HG02885 (cell line): ENCODE results near the gene MRPS23.

Source experiments
- ATAC-seq: cut with Tn5 transposase; IDR thresholded peaks from one replicate; pipeline ENCODE4 v1.9.1; 2021; ENCODE audit warnings: mild to moderate bottlenecking; ENCODE audit not compliant: unreplicated experiment, poor library complexity

Gene MRPS23

DNA sequence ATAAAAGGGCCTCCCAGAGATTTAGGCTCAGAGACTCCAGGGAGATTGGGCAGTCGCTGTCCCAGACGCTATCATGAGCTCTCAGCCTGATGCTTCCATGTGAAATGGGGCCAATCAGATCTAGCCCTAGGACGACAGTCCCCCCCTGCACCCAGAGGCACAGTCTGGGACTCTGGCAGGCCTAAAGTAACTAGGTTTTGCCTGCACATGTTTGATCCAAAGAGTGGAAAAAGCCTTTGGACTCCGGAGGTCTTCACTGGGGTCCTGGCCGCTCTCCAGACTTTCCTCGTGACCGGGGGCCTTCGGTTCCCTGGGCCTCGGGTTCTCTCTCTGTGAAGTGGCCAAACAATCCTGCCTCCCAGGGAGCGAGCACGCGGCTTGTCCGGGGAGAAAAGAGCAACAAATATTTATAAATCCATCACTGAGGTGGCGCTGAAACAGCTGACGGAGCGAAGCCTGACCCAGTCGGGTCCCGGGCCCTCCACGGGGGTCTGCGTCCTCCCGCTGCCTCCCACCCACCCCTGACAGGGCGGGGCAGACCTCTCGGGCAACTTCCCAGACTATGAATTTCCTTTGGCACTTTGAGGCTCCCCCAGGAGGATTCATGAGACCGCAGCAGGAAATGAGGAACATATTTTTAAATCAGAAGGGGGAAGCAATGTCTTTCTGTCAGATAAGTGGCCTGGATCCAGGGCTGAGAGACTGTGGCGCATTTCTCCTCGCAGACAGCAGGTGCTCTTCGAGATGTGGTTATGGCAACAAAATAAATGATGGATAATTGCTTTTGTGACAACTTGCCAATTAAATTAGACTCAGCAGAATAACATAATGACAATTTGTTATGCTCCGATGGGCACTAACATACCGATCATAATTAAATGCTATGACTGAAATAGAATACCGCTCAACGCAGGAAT lies 38.9 kb downstream of the MRPS23 start:
- ATAC-seq = no peak

DNA sequence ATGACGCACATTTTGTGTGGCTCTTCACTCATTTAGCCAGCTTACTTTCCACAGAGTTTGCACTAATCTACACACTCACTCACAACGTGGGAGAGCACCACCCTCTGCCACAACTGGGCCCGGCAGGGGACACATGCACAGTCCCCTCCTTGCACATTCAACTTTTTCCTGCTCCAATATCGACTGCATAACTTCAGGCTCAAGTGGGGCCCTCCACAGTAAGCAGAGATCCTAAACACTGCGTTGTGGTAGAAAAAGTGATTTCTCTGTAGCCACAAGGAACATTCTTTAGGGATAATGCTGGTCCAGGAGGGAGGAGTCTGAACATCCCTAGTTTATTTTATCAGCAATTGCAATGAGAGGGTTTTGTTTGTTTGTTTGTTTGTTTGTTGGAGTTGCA lies 40.0 kb downstream of the MRPS23 start:
- ATAC-seq = no peak

DNA sequence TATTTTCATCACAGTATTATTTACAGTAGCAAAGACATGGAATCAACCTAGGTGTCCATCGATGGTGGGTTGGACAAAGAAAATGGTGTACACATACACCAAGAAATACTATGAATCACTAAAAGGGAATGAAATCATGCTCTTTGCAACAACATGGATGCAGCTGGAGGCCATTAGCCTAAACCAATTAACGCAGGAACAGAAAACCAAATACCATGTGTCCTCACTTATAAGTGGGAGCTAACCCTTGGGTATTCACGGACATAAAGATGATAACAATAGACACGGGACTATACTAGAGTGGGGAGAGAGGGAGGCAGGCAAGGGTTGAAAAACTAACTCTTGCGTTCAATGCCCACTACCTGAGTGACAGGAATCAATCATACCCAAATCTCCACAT lies 41.0 kb downstream of the MRPS23 start:
- ATAC-seq = no peak

DNA sequence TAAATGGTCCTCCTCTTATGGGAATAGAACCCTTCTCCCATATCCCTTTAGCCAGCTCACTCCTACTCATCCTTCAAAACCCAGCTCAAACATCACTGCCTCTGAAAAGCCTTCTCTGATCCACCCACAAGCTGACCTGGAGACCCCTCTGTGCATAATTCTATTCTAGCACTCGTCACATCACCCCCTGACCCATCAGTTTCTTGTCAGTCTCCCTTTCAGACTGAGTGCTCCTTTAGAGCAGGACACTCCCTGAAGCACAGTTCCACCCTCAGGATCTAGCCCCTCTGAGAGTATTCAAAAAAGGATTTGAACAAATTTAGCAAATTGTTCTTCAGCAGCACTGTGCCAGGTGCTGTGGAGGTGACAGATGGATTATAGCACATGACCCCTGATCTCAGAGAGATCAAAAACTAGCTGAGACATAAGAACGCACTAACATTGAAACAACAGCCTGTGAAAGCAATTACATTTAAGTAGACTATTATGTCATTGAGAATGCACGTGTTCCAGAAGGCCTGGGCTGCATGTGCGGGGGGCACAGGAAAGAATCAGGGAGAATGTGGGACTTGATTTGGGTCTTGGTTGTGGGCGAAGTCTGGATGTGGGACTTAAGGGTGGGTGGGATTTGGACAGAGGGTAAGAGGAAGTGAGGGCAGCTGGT lies 43.5 kb downstream of the MRPS23 start:
- ATAC-seq = no peak

DNA sequence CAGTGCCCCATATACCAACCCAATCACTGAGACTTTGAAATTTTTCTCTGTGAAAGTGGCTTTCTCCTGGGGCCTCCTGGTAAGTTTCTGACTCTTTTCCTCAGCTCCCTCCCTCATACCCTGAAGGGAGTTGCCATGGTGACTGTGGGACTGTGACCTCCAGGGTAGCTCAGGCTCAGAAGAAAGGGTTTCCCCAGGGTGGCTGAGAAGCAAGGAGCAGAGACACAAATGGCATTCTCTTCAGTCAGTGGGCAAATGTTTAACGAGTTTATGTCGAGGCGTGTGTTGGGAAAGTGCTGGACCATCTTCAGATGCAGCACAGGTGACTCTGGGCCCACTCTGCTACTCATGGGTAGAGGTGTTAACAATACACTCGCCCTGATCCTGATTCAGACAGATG lies 46.8 kb downstream of the MRPS23 start:
- no peak for ATAC-seq

DNA sequence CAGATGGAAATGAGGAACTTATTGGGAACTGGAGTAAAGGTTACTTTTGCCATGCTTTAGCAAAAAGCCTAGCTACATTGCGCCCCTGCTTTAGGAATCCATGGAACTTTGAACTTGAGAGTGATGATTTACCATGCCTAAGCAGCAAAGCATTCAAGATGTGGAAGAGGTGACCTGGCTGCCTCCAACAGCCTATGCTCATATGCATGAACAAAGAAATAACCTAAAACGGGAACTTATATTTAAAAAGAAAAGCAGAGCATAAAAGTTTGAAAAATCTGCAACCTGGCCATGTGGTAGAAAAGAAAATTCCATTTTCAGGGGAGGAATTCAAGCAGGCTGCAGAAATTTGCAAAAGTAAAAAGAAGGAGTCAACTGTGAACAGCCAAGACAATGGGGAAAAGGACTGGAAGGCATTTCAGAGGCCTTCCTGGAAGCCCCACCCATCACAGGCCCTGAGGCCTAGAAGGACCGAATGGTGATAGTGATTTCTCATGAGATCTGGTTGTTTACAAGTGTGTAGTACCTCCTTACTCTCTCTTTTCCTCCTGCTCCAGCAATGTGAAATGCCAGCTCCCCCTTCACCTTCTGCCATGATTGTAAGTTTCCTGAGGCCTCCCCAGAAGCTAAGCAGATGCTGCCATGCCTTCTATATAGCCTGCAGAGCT lies 48.7 kb downstream of the MRPS23 start:
- ATAC-seq = no peak

DNA sequence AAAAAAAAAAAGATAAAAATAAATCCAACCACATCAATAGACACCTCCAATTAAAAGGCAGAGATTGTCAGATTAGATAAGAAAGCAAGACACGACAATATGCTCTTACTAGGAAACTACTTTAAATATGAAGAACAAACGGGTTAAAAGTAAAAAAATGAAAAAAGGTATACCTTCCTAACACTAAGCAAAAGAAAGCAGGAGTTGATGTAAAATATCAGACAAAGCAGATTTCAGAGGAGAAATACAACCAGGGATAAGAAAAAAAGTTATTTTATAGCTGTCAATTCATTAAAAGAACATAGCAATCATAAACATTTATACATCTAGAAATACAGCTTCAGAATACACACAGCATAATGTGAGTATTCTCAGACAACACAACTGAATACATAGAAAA lies 55.0 kb downstream of the MRPS23 start:
- ATAC-seq = no peak

DNA sequence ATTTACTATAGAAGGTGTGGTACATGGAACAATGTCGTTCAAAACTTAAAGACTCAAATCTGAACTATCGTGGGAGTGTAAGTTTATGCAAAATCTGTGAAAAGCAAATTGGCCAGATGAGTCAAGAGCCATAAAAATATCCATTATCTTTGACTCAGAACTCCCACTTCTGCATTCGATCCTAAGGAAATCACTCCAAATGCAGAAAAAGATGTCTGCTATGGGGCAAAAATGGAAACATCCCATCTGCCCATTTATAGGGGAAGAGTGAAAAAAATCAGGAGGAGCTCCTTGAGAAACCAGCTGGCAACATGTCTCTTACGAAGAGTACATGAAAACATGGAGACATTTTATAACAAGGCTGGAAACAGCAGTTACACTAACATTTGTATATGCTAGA lies 61.1 kb downstream of the MRPS23 start:
- no peak for ATAC-seq

DNA sequence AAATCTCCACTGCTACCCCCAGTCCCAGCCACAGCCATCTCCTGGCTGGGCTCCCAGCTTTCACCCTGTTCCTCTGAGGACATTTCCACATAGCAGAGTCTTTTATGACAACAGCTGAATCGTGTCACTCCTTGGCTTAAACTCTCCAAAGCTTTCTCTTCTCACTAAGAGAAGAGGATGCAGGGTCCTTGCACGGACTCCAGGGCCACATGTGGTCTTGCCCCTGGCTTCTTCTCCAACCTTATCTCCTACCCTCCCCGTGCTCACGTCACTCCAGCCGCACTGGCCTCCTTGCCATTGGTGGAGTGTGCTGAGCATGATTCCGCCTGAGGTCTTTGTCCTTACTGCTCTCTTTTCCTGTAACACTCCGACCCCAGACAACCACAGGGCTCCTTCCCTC lies 64.8 kb downstream of the MRPS23 start:
- ATAC-seq = no peak
